MG63 (cell line): ENCODE data around the gene EXD2. TPM values are rescaled to one million over a fixed set of nuclear protein-coding genes. Genes with fewer than 3 reads are reported as not detected.
A peak's percentile ranks its signal among the peaks of the same experiment; 100 is the strongest.
"Not testable (repeated sequence)": the region's sequence is repeated elsewhere in the genome, so short reads cannot be mapped to it uniquely, and the experiment has no call there.

Source experiments
- DNase-seq: peaks from one replicate; pipeline ENCODE4 v3.0.0-alpha.2; 2020
- H3K27me3 ChIP-seq: fragments of 250-450 bp; sonication (Bioruptor Pico); 2 replicates; pipeline ENCODE4 v1.5.1; 2020; ENCODE audit warnings: mild to moderate bottlenecking, moderate library complexity
- H3K36me3 ChIP-seq: fragments of 250-450 bp; sonication (Bioruptor Pico); 2 replicates; pipeline ENCODE4 v1.5.1; 2020; ENCODE audit warnings: mild to moderate bottlenecking, moderate library complexity
- H3K4me3 ChIP-seq: fragments of 250-450 bp; sonication (Bioruptor Pico); 2 replicates; pipeline ENCODE4 v1.5.1; 2020; ENCODE audit warnings: mild to moderate bottlenecking, moderate library complexity
- H3K9me3 ChIP-seq: fragments of 250-450 bp; sonication (Bioruptor Pico); 2 replicates; pipeline ENCODE4 v1.5.1; 2020; ENCODE audit warnings: mild to moderate bottlenecking, moderate library complexity
- total RNA-seq: library from RNA; depleted of rRNA; stranded (reverse); fragments of >200 nt; shearing (Covaris generic); gene quantifications from 2 replicates; pipeline ENCODE4 v1.2.3, GENCODE V29; 2014; ENCODE audit warnings: low replicate concordance

EXD2 gene
- total RNA-seq, 1 experiment from 2014 or later: 11.4 TPM

DNA sequence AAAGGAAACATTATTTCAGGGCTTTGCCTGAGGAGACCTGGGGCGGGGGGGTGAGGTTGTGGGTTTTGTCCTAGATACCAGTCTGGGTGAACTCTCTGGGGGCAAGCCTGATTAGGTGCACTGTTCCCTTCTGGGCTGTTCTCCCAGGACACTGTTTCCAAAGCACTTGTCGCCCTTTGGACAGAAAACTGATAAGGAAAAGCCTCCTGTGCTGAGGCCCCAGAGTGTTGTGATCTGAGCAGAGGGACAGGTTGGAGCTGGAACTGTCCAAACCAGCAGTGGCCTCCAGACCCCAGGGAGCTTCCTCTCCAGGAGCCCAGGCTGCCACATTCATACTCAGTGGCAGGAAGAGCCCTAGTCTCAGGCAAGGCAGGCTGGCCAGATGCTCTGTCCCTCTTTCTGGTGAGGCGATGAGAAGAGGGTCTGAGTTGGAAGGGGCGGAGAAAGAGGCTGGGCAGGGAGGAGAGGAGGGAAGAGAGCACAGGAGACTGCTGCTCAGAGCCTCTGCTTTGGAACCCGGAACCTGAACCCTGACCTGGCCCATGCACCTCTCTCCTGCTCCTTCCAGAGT, 70.5 kb downstream of the EXD2 start:
- H3K36me3 ChIP-seq: no peaks in the 10 kb centered on the region
- no peak for DNase-seq
- H3K27me3 ChIP-seq: no peaks in the 10 kb centered on the region
- H3K9me3 ChIP-seq: no peaks in the 10 kb centered on the region
- H3K4me3 ChIP-seq: no peak overlapping the region

DNA sequence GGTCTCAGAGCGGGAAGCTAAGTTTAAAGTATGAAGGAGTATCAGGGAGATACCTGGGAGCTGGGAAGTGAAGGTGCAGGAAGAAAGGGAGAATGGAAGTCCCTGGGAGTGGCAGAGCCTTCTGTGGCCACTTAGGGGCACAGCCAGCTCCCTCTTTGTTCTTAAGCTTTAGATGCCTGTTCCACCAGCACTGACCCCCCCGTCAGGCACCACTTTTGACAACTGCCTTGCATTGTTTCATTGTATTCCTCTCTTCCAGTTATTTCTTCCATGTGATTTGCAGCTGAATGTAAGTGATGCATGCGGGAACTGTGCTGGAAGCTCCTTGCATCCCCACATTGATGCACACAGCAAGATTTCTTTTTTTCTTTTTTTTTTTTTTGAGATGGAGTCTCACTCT, 71.2 kb downstream of the EXD2 start:
- no peaks in the 10 kb centered on the region for H3K36me3 ChIP-seq
- DNase-seq: no peak
- H3K27me3 ChIP-seq: no peaks in the 10 kb centered on the region
- no peak overlapping the region for H3K4me3 ChIP-seq
- no peaks in the 10 kb centered on the region for H3K9me3 ChIP-seq

DNA sequence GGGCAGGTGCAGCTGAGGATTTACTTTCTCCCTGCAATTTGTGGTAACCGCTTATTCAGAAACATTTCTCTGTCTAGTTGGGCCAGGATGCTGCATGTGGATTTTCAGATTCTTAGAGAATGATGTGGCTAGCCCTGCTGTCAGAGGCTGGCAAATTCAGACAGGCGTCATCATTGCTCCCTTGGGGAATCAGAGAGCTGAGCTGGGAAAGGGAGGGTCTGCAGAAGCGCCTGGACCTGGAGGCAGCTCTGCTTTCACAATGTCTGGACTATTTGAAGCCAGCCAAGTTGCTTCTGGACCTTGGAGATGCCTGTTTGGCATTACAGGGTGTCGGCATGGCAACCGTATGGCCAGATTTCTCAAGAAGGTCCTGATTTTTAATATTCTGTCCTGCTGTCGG, 72.1 kb downstream of the EXD2 start:
- peak; percentile 88 for DNase-seq
- H3K9me3 ChIP-seq: no peaks in the 10 kb centered on the region
- no peaks in the 10 kb centered on the region for H3K36me3 ChIP-seq
- no peaks in the 10 kb centered on the region for H3K27me3 ChIP-seq
- H3K4me3 ChIP-seq: no peak overlapping the region

DNA sequence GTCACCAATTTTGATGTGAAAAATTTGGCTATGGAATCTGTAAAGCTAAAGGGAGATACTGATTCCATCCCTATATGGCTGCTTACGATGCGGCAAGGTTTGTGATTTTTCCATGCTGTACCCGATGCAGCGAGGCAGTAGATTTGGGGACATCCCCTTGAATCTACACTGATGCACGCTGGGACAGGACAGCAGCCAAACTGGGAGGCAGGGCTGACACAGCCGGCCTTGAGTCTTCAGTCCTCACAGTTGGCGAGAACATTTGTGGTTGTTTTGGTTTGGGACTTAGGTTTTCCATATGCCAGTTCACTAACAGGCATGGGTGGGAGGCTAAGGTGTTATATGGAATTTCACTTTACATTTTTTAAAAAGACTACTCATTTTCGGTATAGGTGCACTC, 72.5 kb downstream of the EXD2 start:
- Histone ChIP-seq H3K4me3 (no peak overlapping the region), H3K9me3 (no peaks in the 10 kb centered on the region), H3K36me3 (no peaks in the 10 kb centered on the region), H3K27me3 (no peaks in the 10 kb centered on the region)
- DNase-seq: no peak

DNA sequence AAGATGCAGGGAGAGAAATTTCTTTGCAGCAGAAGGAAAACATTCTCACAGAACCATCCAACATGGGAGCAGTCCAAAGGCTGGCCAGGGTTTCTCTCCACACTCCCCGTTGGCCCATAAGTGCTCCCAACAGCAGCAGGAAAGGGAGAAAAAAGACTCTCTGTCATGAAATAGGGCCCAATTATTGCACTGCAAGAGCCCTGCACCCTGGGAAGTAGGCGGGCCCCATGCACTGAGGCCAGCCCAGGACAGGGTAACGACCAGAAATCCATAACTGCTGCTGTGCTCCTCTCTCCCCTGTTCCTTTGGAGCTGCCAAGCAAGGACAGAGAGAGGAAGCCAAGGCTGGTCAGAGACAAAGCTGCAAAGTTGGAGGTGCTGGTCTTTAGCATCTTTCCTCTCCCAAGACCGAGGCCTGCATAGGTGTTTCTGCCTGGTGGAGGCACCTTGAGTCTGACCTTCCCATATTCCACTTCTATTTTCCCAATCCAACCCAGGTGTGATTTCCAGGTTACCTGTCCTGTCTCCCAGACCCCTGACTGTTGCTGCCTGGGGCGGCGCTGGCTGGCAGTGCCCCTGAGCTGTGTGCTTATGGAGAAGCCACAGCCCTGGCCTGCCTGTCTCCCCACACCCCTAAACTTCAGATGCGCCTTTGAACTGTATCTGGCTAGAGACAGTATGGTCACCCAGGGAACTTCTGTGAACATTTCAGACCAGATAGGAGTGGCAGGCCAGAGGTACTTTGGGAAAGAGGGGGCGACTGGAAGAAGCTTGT, 75.5 kb downstream of the EXD2 start:
- no peaks in the 10 kb centered on the region for H3K27me3 ChIP-seq
- H3K9me3 ChIP-seq: no peaks in the 10 kb centered on the region
- H3K4me3 ChIP-seq: no peak overlapping the region
- DNase-seq: no peak
- no peaks in the 10 kb centered on the region for H3K36me3 ChIP-seq

DNA sequence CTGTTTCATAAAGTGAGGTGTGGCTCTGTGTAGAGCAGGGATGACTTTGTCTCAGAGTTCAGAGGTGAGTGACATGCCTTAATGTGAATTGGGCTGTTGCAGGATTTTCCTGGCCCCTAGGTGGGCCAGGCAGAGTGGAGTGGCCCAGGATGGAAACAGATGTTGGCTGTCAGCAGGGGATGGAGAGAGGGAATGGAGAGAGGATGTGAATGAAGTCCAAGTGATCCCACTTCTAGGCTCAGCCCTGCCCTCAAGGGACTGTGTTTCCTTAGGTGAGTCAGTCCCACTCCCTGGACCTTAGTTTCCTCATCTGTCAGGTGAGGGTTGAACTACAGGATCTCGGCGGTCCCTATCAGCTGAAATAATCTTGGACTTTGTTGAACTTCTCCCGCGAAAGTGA, 76.2 kb downstream of the EXD2 start:
- Histone ChIP-seq H3K27me3 (no peaks in the 10 kb centered on the region), H3K9me3 (no peaks in the 10 kb centered on the region)
- DNase-seq: no peak

DNA sequence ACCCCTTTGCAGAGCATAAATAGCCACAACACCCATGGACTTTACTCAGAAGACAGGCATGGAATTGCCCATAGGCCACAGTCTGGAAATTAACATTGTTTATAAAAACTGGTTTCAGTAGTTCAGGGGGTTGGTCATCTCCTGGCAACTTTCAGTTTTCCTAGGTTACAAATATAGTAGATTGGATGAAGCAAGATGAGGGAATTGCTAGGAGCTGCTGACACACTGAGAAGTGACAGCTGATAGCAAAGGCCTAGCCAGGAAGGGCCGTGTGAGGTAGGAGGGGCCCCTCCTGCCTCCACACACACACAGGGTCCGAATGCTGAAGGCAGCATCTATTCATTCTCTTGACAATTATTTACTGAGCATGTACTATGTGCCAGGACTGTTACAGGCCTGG, 76.9 kb downstream of the EXD2 start:
- H3K4me3 ChIP-seq: no peak overlapping the region
- H3K36me3 ChIP-seq: no peaks in the 10 kb centered on the region
- no peaks in the 10 kb centered on the region for H3K9me3 ChIP-seq
- H3K27me3 ChIP-seq: no peaks in the 10 kb centered on the region
- DNase-seq: peak; percentile 23

More for the DNA sequence above, 76.2 kb downstream of the EXD2 start:
- H3K4me3 ChIP-seq: no peak overlapping the region
- H3K36me3 ChIP-seq: no peaks in the 10 kb centered on the region

DNA sequence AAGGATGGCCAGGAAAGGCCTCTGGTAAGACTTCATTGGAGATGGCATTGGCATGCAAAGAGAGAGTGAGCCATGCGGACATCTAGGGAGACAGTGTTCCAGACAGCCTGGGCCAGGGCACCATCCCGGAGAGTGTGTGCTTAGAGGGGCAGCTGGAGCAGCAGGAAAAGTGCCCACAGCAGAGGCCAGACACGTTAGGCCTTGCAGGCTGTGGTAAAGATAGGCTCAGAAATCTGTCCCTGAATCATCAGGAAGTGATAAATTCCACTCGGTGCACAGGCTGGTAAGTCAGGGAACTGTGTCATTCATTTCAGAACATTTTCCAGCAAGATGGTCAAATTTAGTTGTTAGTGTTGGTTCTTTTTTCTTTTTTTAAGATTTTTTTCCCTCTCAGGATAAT, 77.5 kb downstream of the EXD2 start:
- peak; percentile 59 for DNase-seq
- no peaks in the 10 kb centered on the region for H3K27me3 ChIP-seq
- no peak overlapping the region for H3K4me3 ChIP-seq
- H3K9me3 ChIP-seq: no peaks in the 10 kb centered on the region
- no peaks in the 10 kb centered on the region for H3K36me3 ChIP-seq

DNA sequence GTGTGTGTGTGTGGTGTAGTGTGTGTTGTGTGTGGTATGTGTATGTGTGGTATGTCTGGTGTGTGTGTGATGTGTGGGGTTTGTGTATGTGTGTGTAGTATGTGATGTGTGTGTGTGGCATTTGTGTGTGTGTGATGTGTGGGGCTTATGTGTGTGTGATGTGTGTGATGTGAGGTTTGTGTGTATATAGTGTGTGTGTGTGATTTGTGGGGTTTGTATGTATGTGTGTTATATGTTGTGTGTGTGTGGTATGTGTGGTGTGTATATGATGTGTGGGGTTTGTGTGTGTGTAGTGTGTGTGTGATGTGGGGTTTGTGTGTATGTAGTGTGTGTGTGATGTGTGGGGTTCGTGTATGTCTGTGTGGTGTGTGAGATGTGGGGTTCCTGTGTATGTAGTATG, 78.1 kb downstream of the EXD2 start:
- DNase-seq: no peak
- Histone ChIP-seq H3K4me3 (no peak overlapping the region), H3K9me3 (no peaks in the 10 kb centered on the region), H3K27me3 (no peaks in the 10 kb centered on the region), H3K36me3 (no peaks in the 10 kb centered on the region)

DNA sequence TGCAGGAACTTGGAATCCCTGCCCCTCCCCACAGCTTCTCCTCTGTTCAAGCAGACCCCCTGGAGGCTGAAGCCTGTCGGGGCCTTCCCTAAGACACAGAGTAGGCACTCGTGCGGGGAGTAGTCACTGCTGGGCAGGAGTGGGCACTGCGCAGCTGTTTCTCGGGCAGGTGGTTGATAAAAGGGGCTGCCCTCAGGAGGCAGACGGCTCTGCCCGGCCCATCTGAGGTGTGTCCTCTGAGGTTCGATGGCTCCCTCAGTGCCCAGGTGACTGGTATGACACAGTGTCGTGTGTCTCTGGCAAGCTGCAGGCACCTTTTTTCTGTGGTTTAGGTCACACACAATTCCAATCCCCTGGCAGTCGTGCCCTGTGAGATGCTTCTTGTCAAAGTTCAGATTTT, 78.8 kb downstream of the EXD2 start:
- Histone ChIP-seq H3K4me3 (no peak overlapping the region), H3K9me3 (no peaks in the 10 kb centered on the region), H3K36me3 (no peaks in the 10 kb centered on the region), H3K27me3 (no peaks in the 10 kb centered on the region)
- no peak for DNase-seq

DNA sequence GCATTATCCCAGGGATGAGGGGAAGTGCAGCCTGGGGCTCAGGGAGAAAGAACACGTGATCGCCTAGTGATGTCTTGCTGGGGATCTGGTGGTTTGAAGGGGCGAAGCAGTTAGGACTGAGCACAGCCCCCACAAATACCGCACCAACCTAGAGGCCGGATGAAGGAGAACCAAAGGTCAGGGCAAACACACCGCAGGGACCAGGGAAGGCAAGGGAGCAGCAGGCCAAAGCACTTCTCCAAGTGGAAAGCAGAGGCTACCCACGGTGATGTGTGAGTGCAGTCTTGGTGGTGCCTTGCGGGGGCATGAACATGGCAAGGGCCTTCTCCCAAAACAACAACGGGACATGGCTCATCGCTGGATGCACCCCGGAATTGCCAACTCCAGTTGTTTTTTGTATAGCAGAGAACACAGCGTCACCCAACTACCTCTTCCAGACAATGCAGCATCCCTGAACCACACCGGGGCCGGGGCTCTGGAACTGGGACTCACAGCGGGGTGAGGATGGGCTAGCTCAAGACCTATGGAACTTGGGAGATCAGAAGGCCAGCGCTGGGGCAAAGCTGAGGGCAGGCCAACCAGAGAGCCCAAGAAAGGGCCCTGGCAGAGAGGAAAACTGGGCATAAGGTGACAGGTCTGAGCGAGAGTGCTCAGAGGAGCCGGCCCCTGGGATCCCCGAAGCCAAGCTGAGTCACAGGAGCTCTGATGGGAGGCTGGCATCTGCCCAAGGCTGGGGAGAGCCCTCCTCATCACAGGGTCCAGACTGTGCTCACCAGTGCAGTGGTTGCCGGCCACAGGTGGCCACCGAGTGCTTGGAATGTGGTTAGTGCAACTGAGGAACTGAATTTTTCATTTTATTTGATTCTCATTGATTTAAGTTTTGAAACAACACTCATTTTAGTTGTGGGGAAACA, 79.8 kb downstream of the EXD2 start:
- peak; percentile 21 for DNase-seq
- H3K4me3 ChIP-seq: no peak overlapping the region
- H3K36me3 ChIP-seq: no peaks in the 10 kb centered on the region
- H3K27me3 ChIP-seq: no peaks in the 10 kb centered on the region
- no peaks in the 10 kb centered on the region for H3K9me3 ChIP-seq

DNA sequence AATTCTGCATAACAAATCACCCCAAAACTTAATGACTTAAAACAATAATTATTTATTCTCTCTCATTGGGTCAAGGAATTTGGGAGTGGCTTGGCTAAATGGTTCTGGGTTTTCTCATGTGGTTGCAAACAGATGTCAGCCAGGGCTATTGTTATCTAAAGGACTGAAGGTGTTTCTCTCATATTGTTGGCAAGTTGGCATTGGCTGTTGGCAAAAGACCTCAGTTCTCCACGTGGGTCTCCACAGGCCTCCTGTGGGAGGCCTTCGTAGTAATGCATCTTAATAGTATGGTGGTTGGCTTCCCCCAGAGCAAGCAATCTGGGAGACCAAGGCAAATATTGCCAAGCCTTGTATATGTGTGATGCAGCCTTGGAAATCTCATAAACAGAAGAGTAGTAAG, 83.0 kb downstream of the EXD2 start:
- Histone ChIP-seq H3K27me3 (no peaks in the 10 kb centered on the region), H3K4me3 (no peak overlapping the region), H3K9me3 (no peaks in the 10 kb centered on the region), H3K36me3 (no peaks in the 10 kb centered on the region)
- DNase-seq: no peak

DNA sequence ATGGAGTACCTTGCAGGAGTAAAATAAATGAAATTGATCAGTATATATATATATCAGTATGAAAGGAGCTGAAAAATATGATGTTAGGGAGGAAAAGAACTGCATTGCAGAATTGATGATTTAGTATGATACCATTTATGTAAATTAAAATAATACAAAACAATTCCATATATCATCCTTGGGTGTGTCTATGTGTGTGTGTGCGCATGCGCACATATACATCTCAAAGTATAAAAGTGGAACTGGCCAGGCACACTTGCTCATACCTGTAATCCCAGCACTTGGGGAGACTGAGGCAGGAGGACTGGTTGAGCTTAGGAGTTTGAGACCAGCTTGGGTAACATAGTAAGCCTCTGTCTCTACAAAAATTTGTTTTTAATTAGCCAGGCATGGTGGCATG, 84.0 kb downstream of the EXD2 start:
- H3K9me3 ChIP-seq: no peaks in the 10 kb centered on the region
- no peak for DNase-seq
- H3K36me3 ChIP-seq: no peaks in the 10 kb centered on the region
- no peaks in the 10 kb centered on the region for H3K27me3 ChIP-seq
- no peak overlapping the region for H3K4me3 ChIP-seq

DNA sequence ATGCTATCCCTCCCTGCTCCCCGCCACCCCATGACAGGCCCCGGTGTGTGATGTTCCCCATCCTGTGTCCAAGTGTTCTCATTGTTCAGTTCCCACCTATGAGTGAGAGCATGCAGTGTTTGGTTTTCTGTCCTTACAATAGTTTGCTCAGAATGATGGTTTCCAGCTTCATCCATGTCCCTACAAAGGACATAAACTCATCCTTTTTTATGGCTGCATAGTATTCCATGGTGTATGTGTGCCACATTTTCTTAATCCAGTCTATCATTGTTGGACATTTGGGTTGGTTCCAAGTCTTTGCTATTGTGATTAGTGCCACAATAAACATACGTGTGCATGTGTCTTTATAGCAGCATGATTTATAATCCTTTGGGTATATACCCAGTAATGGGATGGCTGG, 86.1 kb downstream of the EXD2 start:
- not testable (repeated sequence) for DNase-seq, H3K4me3 ChIP-seq, H3K36me3 ChIP-seq, H3K27me3 ChIP-seq, H3K9me3 ChIP-seq

DNA sequence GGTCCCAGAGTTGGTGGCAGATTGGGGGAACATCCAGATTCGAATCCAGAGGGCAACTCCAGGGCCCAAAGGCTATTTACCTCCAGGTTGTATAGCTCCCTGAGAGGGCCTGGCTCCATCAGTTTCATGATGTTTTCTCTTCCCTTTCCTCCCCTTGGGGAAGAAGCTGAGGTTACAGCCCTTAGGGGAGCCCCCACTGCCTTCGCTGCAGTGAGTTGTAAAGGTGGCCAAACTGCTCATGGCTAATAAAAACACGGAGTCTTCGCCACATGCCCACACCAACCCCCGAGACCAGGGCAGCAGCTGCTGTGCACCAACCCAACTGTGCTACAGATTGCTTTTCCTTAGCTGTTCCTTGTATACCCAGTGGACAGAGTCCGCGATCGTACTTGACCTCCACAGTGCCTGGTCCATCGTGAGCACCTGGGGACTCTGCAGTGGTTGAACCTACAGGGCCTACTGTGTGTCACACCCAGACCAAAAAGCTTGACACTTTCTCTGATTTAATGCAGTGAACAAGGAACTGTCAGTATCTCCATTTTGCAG, 89.5 kb downstream of the EXD2 start:
- H3K36me3 ChIP-seq: no peaks in the 10 kb centered on the region
- H3K9me3 ChIP-seq: no peaks in the 10 kb centered on the region
- DNase-seq: no peak
- H3K4me3 ChIP-seq: no peak overlapping the region
- no peaks in the 10 kb centered on the region for H3K27me3 ChIP-seq

DNA sequence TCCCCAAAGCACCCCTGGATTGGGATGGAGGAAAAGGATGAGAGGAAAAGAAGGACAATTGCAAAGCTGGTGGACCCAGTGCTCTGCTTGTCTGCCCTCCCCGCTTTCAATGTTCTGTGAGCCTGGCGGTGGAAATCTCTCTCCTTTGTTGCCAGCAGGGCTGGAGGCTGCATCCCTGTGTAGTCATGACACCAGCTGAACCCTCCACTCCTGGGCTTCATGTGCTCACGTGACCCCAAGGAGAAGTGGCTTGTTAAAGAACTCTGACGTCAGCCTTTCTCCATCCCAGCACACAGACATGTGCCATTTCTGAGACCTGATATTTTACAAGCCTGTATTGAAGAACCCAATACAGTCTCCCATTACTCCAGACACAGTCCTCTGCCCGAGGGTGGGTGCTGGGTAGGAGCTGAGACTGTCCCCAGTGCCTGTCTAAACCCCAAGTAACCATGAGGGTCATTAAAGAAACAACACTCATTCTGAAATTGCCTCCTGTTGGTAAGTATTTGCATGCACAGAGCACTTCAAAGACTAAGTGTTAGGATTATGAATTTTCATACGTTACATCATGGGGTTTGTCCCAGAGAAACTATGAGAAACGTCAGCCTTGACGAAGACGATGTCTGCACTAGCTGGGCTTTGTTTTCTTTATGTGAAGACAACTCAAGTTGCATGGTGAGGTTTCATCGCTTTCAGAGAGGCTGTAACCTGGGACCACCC, 90.3 kb downstream of the EXD2 start:
- Histone ChIP-seq H3K36me3 (no peaks in the 10 kb centered on the region), H3K27me3 (no peaks in the 10 kb centered on the region), H3K9me3 (no peaks in the 10 kb centered on the region), H3K4me3 (no peak overlapping the region)
- DNase-seq: no peak

DNA sequence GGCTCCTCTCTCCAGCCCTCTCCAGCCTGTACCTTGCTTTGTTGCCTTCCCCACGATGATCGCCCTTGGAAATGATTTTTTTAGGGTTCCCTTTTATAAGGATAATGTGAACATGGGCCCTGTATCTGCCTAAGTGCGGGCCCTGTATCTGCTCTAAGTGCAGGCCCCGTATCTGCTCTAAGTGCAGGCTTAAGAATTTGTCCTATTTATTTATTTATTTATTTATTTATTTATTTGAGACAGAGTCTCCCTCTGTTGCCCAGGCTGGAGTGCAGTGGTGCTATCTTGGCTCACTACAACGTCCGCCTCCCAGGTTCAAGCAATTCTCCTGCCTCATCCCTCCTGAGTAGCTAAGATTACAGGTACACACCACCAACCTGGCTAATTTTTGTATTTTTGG, 91.2 kb downstream of the EXD2 start:
- no peak for DNase-seq
- Histone ChIP-seq H3K4me3 (no peak overlapping the region), H3K27me3 (no peaks in the 10 kb centered on the region), H3K36me3 (no peaks in the 10 kb centered on the region), H3K9me3 (no peaks in the 10 kb centered on the region)
